ENCODE results near the gene USP28. TPM values are rescaled to one million over a fixed set of nuclear protein-coding genes. Genes with fewer than 3 reads are reported as not detected.

The USP28 gene
- total RNA-seq: 19.8 and 22.1 TPM in 2 replicates

GRCh38 chr11:113875234-113876073 is at the start of gene USP28:
USP28 (minus strand) TSS chr11:113875572; CDS start chr11:113875501, 71 bp downstream.

GRCh38 chr11:113904379-113905101 is 29.2 kb upstream of the USP28 start, which contains the start of gene HTR3B:
HTR3B (plus strand) TSS chr11:113904796; CDS start chr11:113904934, 138 bp downstream.

DNA sequence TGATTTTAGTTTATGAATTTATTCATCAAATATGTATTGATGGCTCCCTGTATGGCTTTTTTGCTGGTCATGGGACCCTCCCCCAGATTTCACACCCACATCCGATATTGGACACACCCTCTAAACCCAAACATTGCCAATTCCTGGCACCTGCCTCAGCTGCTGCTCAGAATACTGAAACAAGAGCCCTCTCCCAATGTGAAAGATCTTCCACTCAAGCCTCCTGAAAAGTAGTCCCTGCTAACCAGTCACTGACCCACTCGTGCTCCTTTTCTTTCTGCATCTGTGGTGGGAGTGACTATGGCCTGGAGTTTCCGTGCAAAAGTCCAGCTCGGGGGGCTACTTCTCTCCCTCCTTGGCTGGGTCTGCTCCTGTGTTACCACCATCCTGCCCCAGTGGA is 95.9 kb downstream of the USP28 start, which contains the start of gene CLDN25:
CLDN25 (plus strand) TSS at position 301 of the 400 bp plus-strand sequence; CDS start at position 301, 0 bp downstream.

DNA sequence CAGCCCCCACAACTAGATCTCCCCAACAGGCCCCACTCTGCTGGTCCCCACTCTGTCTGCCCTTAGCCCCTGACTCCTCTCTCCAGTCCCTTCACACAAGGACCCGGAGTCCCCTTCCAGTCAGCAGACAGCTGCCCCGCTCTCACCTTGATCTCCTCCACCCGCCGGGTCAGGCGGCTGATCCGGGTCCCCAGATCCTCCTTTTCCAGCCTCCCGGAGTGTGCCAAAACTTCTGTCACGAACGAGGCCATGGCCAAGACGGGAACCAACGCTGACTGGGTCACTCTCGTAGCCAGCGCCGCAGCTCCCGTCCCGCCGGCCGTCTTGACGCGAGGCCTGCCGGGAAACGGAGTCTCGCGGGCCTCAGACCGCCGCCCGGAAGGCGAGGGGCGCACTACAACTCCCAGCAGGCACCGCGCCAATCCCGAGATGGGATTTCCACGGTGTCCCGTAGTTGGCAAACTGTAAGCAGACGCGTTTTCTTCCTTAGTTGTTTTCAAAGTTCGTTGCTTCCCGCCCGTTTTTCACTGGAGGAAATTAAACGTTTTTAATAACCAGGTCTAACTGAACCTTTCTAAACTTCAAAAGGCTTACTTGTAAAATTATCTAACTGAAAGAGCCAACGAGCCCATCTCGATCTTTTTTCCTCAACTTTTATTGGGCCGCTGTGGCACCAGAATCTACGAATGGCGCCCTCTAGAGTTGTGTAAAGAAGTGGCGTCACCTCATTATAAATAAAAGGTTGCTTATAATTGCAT is 101.8 kb downstream of the USP28 start, which contains the start of gene ZW10:
ZW10 (minus strand) TSS at position 277 of the 758 bp plus-strand sequence; CDS start at position 251, 26 bp downstream.

Other genes starting within 250 kb of the USP28 start
- gene TMPRSS5, start 169.3 kb downstream of the USP28 start, total RNA-seq: under 0.01 and 0.31 TPM in 2 replicates
- gene ZW10, start 101.9 kb downstream of the USP28 start, total RNA-seq: 19.5 and 20.3 TPM in 2 replicates
- gene CLDN25, start 95.8 kb downstream of the USP28 start, total RNA-seq: not detected in 2 replicates
- gene HTR3B, start 29.2 kb upstream of the USP28 start, total RNA-seq: not detected in 2 replicates
- gene HTR3A, start 99.5 kb upstream of the USP28 start, total RNA-seq: not detected in 2 replicates
- 0.12 and 0.13 TPM in 2 replicates for gene ZBTB16, start 184.1 kb upstream of the USP28 start, total RNA-seq

Data from aortic smooth muscle cell (primary cell).